D721Med (cell line): ENCODE results near the gene C20orf141.

Experiments
- DNase-seq: peaks from one replicate; pipeline ENCODE4 v3.0.0; 2011; ENCODE audit warnings: low spot score; ENCODE audit not compliant: insufficient read length
- FAIRE-seq: peaks from 2 replicates; lab custom pipeline; 2011; peaks lifted over from hg19 to GRCh38; lab: Jason Lieb, UNC
- CTCF ChIP-seq: IDR thresholded peaks from 2 replicates; pipeline ENCODE4 v1.5.1; 2012; ENCODE audit warnings: mild to moderate bottlenecking, control low read depth; ENCODE audit not compliant: insufficient read depth; ENCODE audit errors: missing control alignments

Gene C20orf141

GRCh38 chr20:2795451-2795850, 19.3 kb upstream of the C20orf141 start:
- no peak for FAIRE-seq
- DNase-seq, result no peak
- no peak for TF ChIP-seq CTCF

- FAIRE-seq (no peak), DNase-seq (no peak)
- no peak for TF ChIP-seq CTCF
Observed at GRCh38 chr20:2796011-2796660, 18.7 kb upstream of the C20orf141 start.

GRCh38 chr20:2797136-2797983, 17.4 kb upstream of the C20orf141 start:
- FAIRE-seq, result no peak
- no peak for TF ChIP-seq CTCF
- DNase-seq, result no peak

- DNase-seq, result no peak
- no peak for TF ChIP-seq CTCF
- no peak for FAIRE-seq
Observed at GRCh38 chr20:2798095-2798805, 16.5 kb upstream of the C20orf141 start.

DNA sequence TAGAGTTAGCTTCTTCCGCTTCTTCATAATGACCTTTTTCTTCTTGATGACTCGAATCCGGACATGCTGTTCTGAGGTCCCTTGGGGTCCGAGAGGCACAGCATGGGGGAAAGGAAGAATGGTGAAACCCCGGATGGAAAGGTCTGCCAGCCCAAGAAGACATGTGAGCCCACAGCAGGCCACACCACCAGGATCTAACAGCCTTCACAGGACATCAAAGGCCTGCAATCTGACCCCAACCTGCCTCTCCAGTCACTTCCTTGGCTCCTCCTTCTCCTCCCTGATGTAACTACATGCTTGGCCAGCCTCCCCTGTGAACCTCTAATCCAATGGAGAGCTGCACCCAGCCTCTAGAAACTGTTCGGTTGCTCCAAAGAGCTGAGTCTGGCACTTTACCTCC, 16.0 kb upstream of the C20orf141 start:
- FAIRE-seq, result no peak
- no peak for DNase-seq
- no peak for TF ChIP-seq CTCF

DNA sequence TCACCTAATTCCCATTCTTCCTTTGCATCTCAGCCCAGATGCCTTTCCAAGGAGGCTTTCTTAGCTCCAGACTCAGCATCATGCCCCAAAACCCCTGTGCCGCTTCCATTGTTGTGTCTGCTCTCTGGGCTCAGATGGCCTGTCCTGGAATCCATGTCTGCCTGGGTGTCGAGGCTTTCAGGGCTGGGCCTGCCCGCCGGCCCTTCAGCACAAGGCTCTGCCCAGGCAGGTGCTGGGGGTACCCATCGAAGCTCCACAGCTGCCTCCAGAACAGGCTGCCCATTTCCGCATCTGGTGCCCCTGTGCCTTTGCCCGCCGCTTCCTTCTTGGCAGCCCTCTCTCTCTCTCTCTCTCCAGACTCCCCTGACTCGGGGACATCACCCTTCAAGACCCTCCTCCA, 15.5 kb upstream of the C20orf141 start:
- DNase-seq (no peak), FAIRE-seq (no peak)

More for the DNA sequence above, 15.5 kb upstream of the C20orf141 start:
- no peak for TF ChIP-seq CTCF
